ENCODE data around the gene ABCC10. TPM values are rescaled to one million over a fixed set of nuclear protein-coding genes. Genes with fewer than 3 reads are reported as not detected.

The ABCC10 gene
- total RNA-seq, 4 donors from 2014 or later, result 16.1 to 39.1 (median 27.4) TPM

GRCh38 chr6:43492673-43493072 lies 65.3 kb downstream of the ABCC10 start:
- Histone ChIP-seq H3K9me3 (no peaks in the 10 kb centered on the region), H3K4me3 (no peak overlapping the region), H3K4me1 (peaks cover 82% of the 10 kb centered on the region), H3K36me3 (no peaks in the 10 kb centered on the region), H3K27ac (no peak overlapping the region), H3K27me3 (no peaks in the 10 kb centered on the region)
- WGBS, result 47% methylated on average over 3 of the region's 3 CpGs
- TF ChIP-seq CTCF (IDR thresholded peaks at IDR 0.05), result no peak
- TF ChIP-seq POLR2A (IDR thresholded peaks at IDR 0.05), result no peak
- no peak for TF ChIP-seq POLR2AphosphoS5 (IDR thresholded peaks at IDR 0.05)
- no peak for TF ChIP-seq EP300 (IDR thresholded peaks at IDR 0.05)
- no peak for DNase-seq (ENCODE audit: low spot score in 2 of 2)

GRCh38 chr6:43493230-43493629 lies 65.9 kb downstream of the ABCC10 start:
- peak overlapping the region; percentile 34 for H3K27ac ChIP-seq

GRCh38 chr6:43493833-43494232 lies 66.5 kb downstream of the ABCC10 start:
- H3K9me3 ChIP-seq, result no peaks in the 10 kb centered on the region
- TF ChIP-seq CTCF (IDR thresholded peaks at IDR 0.05), result no peak
- no peak for TF ChIP-seq POLR2A (IDR thresholded peaks at IDR 0.05)
- H3K4me3 ChIP-seq, result no peak overlapping the region
- 77% methylated on average over 7 of the region's 7 CpGs for WGBS
- H3K27ac ChIP-seq, result peak overlapping the region; percentile 43
- peaks cover 5% of the 10 kb centered on the region for H3K36me3 ChIP-seq
- no peaks in the 10 kb centered on the region for H3K27me3 ChIP-seq
- no peak for DNase-seq (ENCODE audit: low spot score in 2 of 2)
- peaks cover 77% of the 10 kb centered on the region for H3K4me1 ChIP-seq

More at GRCh38 chr6:43493230-43493629, 65.9 kb downstream of the ABCC10 start:
- no peak for DNase-seq (ENCODE audit: low spot score in 2 of 2)
- Histone ChIP-seq H3K27me3 (no peaks in the 10 kb centered on the region), H3K4me1 (peaks cover 82% of the 10 kb centered on the region), H3K4me3 (no peak overlapping the region), H3K9me3 (no peaks in the 10 kb centered on the region), H3K36me3 (no peaks in the 10 kb centered on the region)
- TF ChIP-seq CTCF (IDR thresholded peaks at IDR 0.05) (no peak), POLR2AphosphoS5 (IDR thresholded peaks at IDR 0.05) (no peak), POLR2A (IDR thresholded peaks at IDR 0.05) (no peak), EP300 (IDR thresholded peaks at IDR 0.05) (no peak)
- 53% methylated on average over 2 of the region's 2 CpGs for WGBS

- Histone ChIP-seq H3K9me3 (no peaks in the 10 kb centered on the region), H3K36me3 (peaks cover 10% of the 10 kb centered on the region), H3K27me3 (no peaks in the 10 kb centered on the region), H3K27ac (peak overlapping the region; percentile 43), H3K4me1 (peaks cover 72% of the 10 kb centered on the region), H3K4me3 (no peak overlapping the region)
- no peak for DNase-seq (ENCODE audit: low spot score in 2 of 2)
- TF ChIP-seq EP300 (IDR thresholded peaks at IDR 0.05), result no peak
- no peak for TF ChIP-seq CTCF (IDR thresholded peaks at IDR 0.05)
- no peak for TF ChIP-seq POLR2A (IDR thresholded peaks at IDR 0.05)
- no peak for TF ChIP-seq POLR2AphosphoS5 (IDR thresholded peaks at IDR 0.05)
- WGBS, result 91% methylated on average over 6 of the region's 6 CpGs
These were observed 67.0 kb downstream of the ABCC10 start for GRCh38 chr6:43494321-43494720.

- WGBS, result 87% methylated on average over 4 of the region's 4 CpGs
- Histone ChIP-seq H3K9me3 (no peaks in the 10 kb centered on the region), H3K36me3 (peaks cover 14% of the 10 kb centered on the region), H3K27ac (peak overlapping the region; percentile 77), H3K4me1 (peaks cover 70% of the 10 kb centered on the region), H3K27me3 (no peaks in the 10 kb centered on the region), H3K4me3 (no peak overlapping the region)
- DNase-seq (ENCODE audit: low spot score in 2 of 2), result no peak
- no peak for TF ChIP-seq CTCF (IDR thresholded peaks at IDR 0.05)
- TF ChIP-seq POLR2A (IDR thresholded peaks at IDR 0.05), result no peak
- no peak for TF ChIP-seq EP300 (IDR thresholded peaks at IDR 0.05)
- TF ChIP-seq POLR2AphosphoS5 (IDR thresholded peaks at IDR 0.05), result no peak
These were observed 67.4 kb downstream of the ABCC10 start for GRCh38 chr6:43494766-43495165.

Data from suprapubic skin (tissue), 4 donors.